ENCODE results near the gene DPP8. TPM values are rescaled to one million over a fixed set of nuclear protein-coding genes. Genes with fewer than 3 reads are reported as not detected.
"Not testable (repeated sequence)": the region's sequence is repeated elsewhere in the genome, so short reads cannot be mapped to it uniquely, and the experiment has no call there.

Gene DPP8
- polyA plus RNA-seq, 2 of the 4 experiments (the other 2 are of a cell fraction): 24.4 to 41.8 TPM

DNA sequence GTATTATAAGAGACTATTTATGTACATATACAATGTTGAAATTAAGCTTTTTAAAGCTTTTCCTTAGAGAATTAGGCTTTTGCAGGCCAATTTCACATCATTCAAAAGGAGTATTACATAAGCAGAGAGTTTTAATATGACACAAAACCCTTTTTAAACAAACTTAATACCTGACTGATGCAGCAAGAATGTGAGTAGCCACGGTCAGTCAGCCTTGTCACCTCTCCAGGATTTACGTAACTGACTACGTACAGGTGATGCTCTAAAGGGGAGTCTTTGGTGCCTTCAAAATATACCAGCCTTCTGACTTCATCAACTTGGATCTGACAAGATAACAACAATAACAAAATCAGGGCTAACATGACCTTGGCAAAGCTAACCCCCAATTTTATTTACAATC is 50.6 kb downstream of the DPP8 start:
- Histone ChIP-seq H3K9me3 (no peaks in the 10 kb centered on the region), H3K4me2 (no peak overlapping the region), H3K4me1 (0 out of 3 replicates have a peak, but pooled peaks cover 5% of the 10 kb centered on the region), H3K27ac (no peak overlapping the region), H3K4me3 (no peak overlapping the region)
- WGBS (ENCODE audit: missing lambda C conversion rate): 70% methylated on average over 3 of the region's 3 CpGs
- FAIRE-seq (peak; percentile 49), ATAC-seq (no peak), DNase-seq (ENCODE audit: low read depth in 1 of 2, low spot score in 1 of 2) (no peak)
- CTCF ChIA-PET: interaction anchor here (0.6 to 4.4 kb wide), 9 partner anchors 9 to 216 kb away, joined by 3 to 24 read pairs (median 3); no protein-coding TSS in a partner anchor
- POLR2A ChIA-PET: no interaction called here
- TF ChIP-seq REST (IDR thresholded peaks at IDR 0.05) (no peak), SMC3 (IDR thresholded peaks at IDR 0.05) (no peak), CEBPB (IDR thresholded peaks at IDR 0.05) (no peak), TP53 (CRISPR knock-in tag; IDR thresholded peaks at IDR 0.05) (no peak), E2F6 (IDR thresholded peaks at IDR 0.05; ENCODE audit: borderline replicate concordance, low read depth) (no peak), JUN (IDR thresholded peaks at IDR 0.05) (no peak), ZFP36 (IDR thresholded peaks at IDR 0.05; ENCODE audit: borderline replicate concordance, partially characterized antibody) (no peak), RARB (CRISPR knock-in tag; IDR thresholded peaks at IDR 0.05) (no peak), MAZ (IDR thresholded peaks at IDR 0.05; ENCODE audit: borderline replicate concordance, low read depth, low read length) (no peak), POLR2AphosphoS2 (conservative IDR thresholded peaks at IDR 0.05; ENCODE audit: low read length) (no peak)
- TF ChIP-seq, protein P1, sequence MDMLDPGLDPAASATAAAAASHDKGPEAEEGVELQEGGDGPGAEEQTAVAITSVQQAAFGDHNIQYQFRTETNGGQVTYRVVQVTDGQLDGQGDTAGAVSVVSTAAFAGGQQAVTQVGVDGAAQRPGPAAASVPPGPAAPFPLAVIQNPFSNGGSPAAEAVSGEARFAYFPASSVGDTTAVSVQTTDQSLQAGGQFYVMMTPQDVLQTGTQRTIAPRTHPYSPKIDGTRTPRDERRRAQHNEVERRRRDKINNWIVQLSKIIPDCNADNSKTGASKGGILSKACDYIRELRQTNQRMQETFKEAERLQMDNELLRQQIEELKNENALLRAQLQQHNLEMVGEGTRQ (IDR thresholded peaks at IDR 0.05): no peak
- TF ChIP-seq, protein P2, sequence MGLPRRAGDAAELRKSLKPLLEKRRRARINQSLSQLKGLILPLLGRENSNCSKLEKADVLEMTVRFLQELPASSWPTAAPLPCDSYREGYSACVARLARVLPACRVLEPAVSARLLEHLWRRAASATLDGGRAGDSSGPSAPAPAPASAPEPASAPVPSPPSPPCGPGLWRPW (IDR thresholded peaks at IDR 0.05): no peak
- TF ChIP-seq, protein P3, sequence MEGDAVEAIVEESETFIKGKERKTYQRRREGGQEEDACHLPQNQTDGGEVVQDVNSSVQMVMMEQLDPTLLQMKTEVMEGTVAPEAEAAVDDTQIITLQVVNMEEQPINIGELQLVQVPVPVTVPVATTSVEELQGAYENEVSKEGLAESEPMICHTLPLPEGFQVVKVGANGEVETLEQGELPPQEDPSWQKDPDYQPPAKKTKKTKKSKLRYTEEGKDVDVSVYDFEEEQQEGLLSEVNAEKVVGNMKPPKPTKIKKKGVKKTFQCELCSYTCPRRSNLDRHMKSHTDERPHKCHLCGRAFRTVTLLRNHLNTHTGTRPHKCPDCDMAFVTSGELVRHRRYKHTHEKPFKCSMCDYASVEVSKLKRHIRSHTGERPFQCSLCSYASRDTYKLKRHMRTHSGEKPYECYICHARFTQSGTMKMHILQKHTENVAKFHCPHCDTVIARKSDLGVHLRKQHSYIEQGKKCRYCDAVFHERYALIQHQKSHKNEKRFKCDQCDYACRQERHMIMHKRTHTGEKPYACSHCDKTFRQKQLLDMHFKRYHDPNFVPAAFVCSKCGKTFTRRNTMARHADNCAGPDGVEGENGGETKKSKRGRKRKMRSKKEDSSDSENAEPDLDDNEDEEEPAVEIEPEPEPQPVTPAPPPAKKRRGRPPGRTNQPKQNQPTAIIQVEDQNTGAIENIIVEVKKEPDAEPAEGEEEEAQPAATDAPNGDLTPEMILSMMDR (IDR thresholded peaks at IDR 0.05): no peak

GRCh38 chr15:65463096-65463495 is 54.4 kb downstream of the DPP8 start:
- H3K27ac ChIP-seq; H3K9me3 ChIP-seq; POLR2A ChIA-PET; FAIRE-seq; H3K4me1 ChIP-seq; ATAC-seq; H3K4me3 ChIP-seq; DNase-seq (ENCODE audit: low read depth in 1 of 2, low spot score in 1 of 2); H3K4me2 ChIP-seq: not testable (repeated sequence)
- CTCF ChIA-PET: interaction anchor here (0.9 to 3.1 kb wide), 3 partner anchors 10 to 62 kb away, joined by 3 to 19 read pairs (median 4); no protein-coding TSS in a partner anchor
- WGBS (ENCODE audit: missing lambda C conversion rate): 96% methylated on average over 6 of the region's 6 CpGs

DNA sequence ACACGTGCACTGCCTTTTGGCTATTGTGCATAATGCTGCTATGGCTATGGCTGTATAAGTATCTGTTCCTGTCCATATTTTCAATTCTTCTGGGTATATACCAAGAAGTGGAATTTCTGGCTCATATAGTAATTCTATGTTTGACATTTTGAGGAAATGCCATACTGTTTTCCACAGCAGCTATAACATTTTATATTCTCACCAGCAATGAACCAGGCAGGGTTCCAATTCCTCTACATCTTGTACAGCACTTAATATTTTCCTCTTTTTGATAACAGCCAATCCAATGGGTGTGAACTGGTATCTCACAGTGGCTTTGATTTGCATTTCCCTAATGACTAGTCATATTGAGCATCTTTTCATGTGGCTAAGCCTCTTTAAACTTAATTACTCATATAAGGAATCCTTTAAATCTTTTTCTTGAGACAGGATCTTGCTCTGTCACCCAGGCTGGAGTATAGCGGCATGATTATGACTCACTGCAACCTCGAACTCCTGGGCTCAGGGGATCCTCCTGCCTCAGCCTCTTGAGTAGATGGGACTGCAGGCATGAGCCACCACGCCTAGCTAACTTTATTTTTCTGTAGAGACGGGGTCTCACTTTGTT is 56.6 kb downstream of the DPP8 start:
- no peak for ATAC-seq
- ChIA-PET POLR2A (no interaction called here), CTCF (interaction anchor here (0.6 to 3.1 kb wide), 6 partner anchors 9 to 75 kb away, joined by 3 to 19 read pairs (median 4); no protein-coding TSS in a partner anchor)
- no peak overlapping the region for H3K4me3 ChIP-seq
- no peak overlapping the region for H3K27ac ChIP-seq
- WGBS (ENCODE audit: missing lambda C conversion rate): 82% methylated on average over 5 of the region's 5 CpGs
- H3K4me2 ChIP-seq: no peak overlapping the region
- no peak for DNase-seq (ENCODE audit: low read depth in 1 of 2, low spot score in 1 of 2)
- FAIRE-seq: no peak
- H3K4me1 ChIP-seq: no peaks in the 10 kb centered on the region
- H3K9me3 ChIP-seq: no peaks in the 10 kb centered on the region
- TF ChIP-seq ZC3H11A (IDR thresholded peaks at IDR 0.05) (no peak), RAD21 (conservative IDR thresholded peaks at IDR 0.05 in 1 of 2, IDR thresholded peaks at IDR 0.05 in 1 of 2) (no peak), POLR2AphosphoS2 (conservative IDR thresholded peaks at IDR 0.05; ENCODE audit: low read length) (no peak), KDM5A (IDR thresholded peaks at IDR 0.05) (no peak), ELK1 (IDR thresholded peaks at IDR 0.05; ENCODE audit: low read depth, low read length) (no peak), JUN (IDR thresholded peaks at IDR 0.05) (no peak), EP300 (IDR thresholded peaks at IDR 0.05) (no peak), BHLHE40 (IDR thresholded peaks at IDR 0.05; ENCODE audit: low read depth, low read length) (no peak), ZFP36 (IDR thresholded peaks at IDR 0.05; ENCODE audit: borderline replicate concordance, partially characterized antibody) (no peak), POLR2A (IDR thresholded peaks at IDR 0.05; ENCODE audit: low read length) (no peak), GATA3 (IDR thresholded peaks at IDR 0.05; ENCODE audit: borderline replicate concordance) (no peak), E2F6 (IDR thresholded peaks at IDR 0.05; ENCODE audit: borderline replicate concordance, low read depth) (no peak), NFE2L2 (conservative IDR thresholded peaks at IDR 0.05; ENCODE audit: low read length) (no peak), TFCP2L1 (CRISPR knock-in tag; IDR thresholded peaks at IDR 0.05) (no peak)

Data from A549 (cell line).